GM18868 (cell line): ENCODE measurements around the gene AP3S2.
"Not testable (repeated sequence)": the region's sequence is repeated elsewhere in the genome, so short reads cannot be mapped to it uniquely, and the experiment has no call there.

Experiments used
- ATAC-seq: cut with Tn5 transposase; IDR thresholded peaks from one replicate; pipeline ENCODE4 v1.9.1; 2021; ENCODE audit warnings: mild to moderate bottlenecking, moderate library complexity; ENCODE audit not compliant: unreplicated experiment

Gene AP3S2

GRCh38 chr15:89803941-89804800 lies 89.6 kb downstream of the AP3S2 start:
- ATAC-seq = no peak

- no peak for ATAC-seq
Observed at GRCh38 chr15:89802986-89803824, 90.6 kb downstream of the AP3S2 start.

GRCh38 chr15:89802231-89802928 lies 91.4 kb downstream of the AP3S2 start:
- no peak for ATAC-seq

GRCh38 chr15:89801471-89802195 lies 92.2 kb downstream of the AP3S2 start:
- ATAC-seq = no peak

GRCh38 chr15:89799918-89800498 lies 93.8 kb downstream of the AP3S2 start:
- no peak for ATAC-seq

- no peak for ATAC-seq
Observed at GRCh38 chr15:89799011-89799911, 94.5 kb downstream of the AP3S2 start.

GRCh38 chr15:89797678-89798201 lies 96.1 kb downstream of the AP3S2 start:
- ATAC-seq = no peak

GRCh38 chr15:89795996-89796395 lies 97.8 kb downstream of the AP3S2 start:
- no peak for ATAC-seq

GRCh38 chr15:89794627-89795241 lies 99.1 kb downstream of the AP3S2 start:
- no peak for ATAC-seq

GRCh38 chr15:89792106-89792805 lies 101.5 kb downstream of the AP3S2 start:
- ATAC-seq = no peak

GRCh38 chr15:89790661-89791060 lies 103.1 kb downstream of the AP3S2 start:
- ATAC-seq = no peak

GRCh38 chr15:89790206-89790605 lies 103.6 kb downstream of the AP3S2 start:
- no peak for ATAC-seq

- ATAC-seq = not testable (repeated sequence)
Observed at GRCh38 chr15:89788585-89788984, 105.2 kb downstream of the AP3S2 start.

- no peak for ATAC-seq
Observed at GRCh38 chr15:89787944-89788343, 105.8 kb downstream of the AP3S2 start.

- no peak for ATAC-seq
Observed at GRCh38 chr15:89785774-89786140, 108.0 kb downstream of the AP3S2 start.

- ATAC-seq = no peak
Observed at GRCh38 chr15:89785064-89785773, 108.6 kb downstream of the AP3S2 start.

- no peak for ATAC-seq
Observed at GRCh38 chr15:89784686-89784960, 109.2 kb downstream of the AP3S2 start.
